ENCODE measurements around the gene TRMT61B.
A peak's percentile ranks its signal among the peaks of the same experiment; 100 is the strongest.

TRMT61B gene
- total RNA-seq, result 1.5 to 13.9 (median 8.2) reads per million in 17 experiments

- peak; percentile 98 to 99 (median 98) for DNase-seq
These were observed at the start of gene TRMT61B for GRCh38 chr2:28870146-28870891. TRMT61B (minus strand) TSS chr2:28870309; CDS start chr2:28870277, 32 bp downstream.

- no peak for DNase-seq
These were observed 45.8 kb upstream of the TRMT61B start for GRCh38 chr2:28915939-28916338.

GRCh38 chr2:28909655-28910353, 39.7 kb upstream of the TRMT61B start:
- DNase-seq, result no peak

GRCh38 chr2:28908172-28908571, 38.1 kb upstream of the TRMT61B start:
- DNase-seq, result no peak

GRCh38 chr2:28906821-28907220, 36.7 kb upstream of the TRMT61B start:
- no peak for DNase-seq

GRCh38 chr2:28906376-28906775, 36.3 kb upstream of the TRMT61B start:
- no peak for DNase-seq

- peak in 1 of 4 experiments; percentile 13 for DNase-seq
These were observed 35.4 kb upstream of the TRMT61B start for GRCh38 chr2:28905533-28905932.

- DNase-seq, result peak; percentile 16 to 63 (median 52)
These were observed 34.8 kb upstream of the TRMT61B start for GRCh38 chr2:28904802-28905457.

GRCh38 chr2:28904295-28904694, 34.2 kb upstream of the TRMT61B start:
- DNase-seq, result peak; percentile 12 to 57 (median 46)

GRCh38 chr2:28902584-28902983, 32.5 kb upstream of the TRMT61B start:
- no peak for DNase-seq

- DNase-seq, result no peak
These were observed 31.7 kb upstream of the TRMT61B start for GRCh38 chr2:28901841-28902240.

GRCh38 chr2:28901202-28901601, 31.1 kb upstream of the TRMT61B start:
- peak in 3 of 4 experiments; percentile 19 to 26 (median 19) for DNase-seq

GRCh38 chr2:28898048-28898447, 27.9 kb upstream of the TRMT61B start:
- no peak for DNase-seq

- no peak for DNase-seq
These were observed 26.8 kb upstream of the TRMT61B start for GRCh38 chr2:28896906-28897305.

- peak; percentile 38 to 57 (median 42) for DNase-seq
These were observed 25.2 kb upstream of the TRMT61B start for GRCh38 chr2:28895189-28895893.

- DNase-seq, result peak; percentile 99 to 100 (median 99)
These were observed 24.5 kb upstream of the TRMT61B start, which contains the start of gene WDR43 for GRCh38 chr2:28894470-28895188. WDR43 (plus strand) TSS chr2:28894667; CDS start chr2:28894699, 32 bp downstream.

GRCh38 chr2:28893488-28893887, 23.4 kb upstream of the TRMT61B start:
- no peak for DNase-seq

- DNase-seq, result no peak
These were observed 10.1 kb upstream of the TRMT61B start for GRCh38 chr2:28880193-28880592.

- DNase-seq, result no peak
These were observed 1.5 kb upstream of the TRMT61B start for GRCh38 chr2:28871620-28872019.

- peak in 3 of 4 experiments; percentile 43 to 52 (median 50) for DNase-seq
These were observed 489 bp downstream of the TRMT61B start for GRCh38 chr2:28869494-28870145.

GRCh38 chr2:28868611-28869010, 1.5 kb downstream of the TRMT61B start:
- no peak for DNase-seq

Measured in suppressor macrophage (primary cell).